NCI-H2107 (cell line): ENCODE data around the gene HOXB1.

Source experiments
- DNase-seq: peaks from one replicate; lab custom pipeline; 2025; lab: John Stamatoyannopoulos, UW

The HOXB1 gene

DNA sequence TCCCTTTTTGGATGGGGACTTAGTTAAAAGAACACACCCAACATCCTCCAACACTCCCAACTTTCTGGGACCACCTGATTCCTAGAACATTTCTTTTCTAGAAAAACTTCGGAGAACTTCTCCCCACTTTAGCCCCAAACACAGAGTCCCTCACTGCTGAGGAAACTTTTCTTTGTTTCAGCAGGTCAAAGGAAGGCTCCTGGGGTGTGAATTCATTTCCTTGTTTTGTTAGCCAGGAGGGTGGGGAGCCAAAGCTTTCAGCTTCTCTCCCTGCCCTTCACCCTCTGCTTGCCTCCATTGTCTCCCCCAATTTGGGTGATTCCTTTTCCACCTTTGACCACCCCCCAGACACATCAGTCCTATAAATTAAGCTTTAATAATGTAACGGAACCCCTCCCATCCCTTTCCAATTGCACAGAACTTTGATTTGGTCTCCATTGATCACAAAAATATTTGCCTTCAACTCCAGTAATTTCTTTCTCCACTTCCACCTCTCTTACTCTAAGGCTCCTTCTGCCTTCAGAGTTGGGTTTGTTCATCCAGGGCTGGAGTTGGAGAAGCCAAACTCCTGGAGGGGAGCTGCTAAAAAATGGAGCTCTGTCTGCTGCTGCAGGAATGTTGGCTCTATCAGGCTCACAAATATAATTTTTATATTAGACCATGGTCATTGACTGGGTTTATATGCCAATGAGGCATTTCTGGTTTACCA is 37.0 kb upstream of the HOXB1 start:
- no peak for DNase-seq

DNA sequence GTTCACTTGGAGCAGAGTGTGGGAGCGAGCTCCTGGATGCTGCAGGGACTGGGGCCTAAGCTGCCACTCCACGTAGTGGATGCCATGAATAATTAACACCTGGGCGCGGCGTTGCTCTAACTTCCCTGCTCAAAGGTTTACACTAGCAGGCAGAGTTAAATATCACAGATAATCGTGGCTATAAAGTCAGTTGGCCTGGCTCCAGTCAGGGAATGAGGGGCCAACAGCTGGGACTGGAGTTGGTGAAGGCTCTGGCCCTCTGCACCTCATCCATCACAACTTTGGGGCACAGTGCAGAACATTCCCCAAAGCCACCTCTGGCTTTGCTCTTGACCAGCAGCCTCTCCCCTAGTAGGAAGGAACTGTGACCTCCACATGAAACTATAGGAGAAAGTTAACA is 36.4 kb upstream of the HOXB1 start:
- no peak for DNase-seq

DNA sequence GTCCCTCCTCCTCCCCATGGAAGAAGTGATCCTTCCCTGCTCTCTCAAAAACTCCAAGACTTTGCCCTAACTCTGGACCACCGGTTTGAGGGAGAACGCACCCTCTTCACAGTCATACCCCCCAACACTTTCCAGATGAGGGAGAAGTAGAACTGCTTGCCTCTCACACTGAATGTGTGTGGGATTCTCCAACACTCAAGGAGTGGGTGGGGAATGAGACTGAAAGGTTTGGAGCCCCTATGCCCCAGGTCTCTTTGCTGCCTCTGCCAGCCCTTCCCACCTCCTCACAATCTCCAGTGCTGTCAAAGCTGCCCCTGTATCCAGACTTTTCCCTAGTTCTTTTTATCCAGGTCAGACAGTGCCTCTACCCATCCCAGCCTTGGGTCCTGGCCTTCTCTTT is 35.9 kb upstream of the HOXB1 start:
- no peak for DNase-seq

DNA sequence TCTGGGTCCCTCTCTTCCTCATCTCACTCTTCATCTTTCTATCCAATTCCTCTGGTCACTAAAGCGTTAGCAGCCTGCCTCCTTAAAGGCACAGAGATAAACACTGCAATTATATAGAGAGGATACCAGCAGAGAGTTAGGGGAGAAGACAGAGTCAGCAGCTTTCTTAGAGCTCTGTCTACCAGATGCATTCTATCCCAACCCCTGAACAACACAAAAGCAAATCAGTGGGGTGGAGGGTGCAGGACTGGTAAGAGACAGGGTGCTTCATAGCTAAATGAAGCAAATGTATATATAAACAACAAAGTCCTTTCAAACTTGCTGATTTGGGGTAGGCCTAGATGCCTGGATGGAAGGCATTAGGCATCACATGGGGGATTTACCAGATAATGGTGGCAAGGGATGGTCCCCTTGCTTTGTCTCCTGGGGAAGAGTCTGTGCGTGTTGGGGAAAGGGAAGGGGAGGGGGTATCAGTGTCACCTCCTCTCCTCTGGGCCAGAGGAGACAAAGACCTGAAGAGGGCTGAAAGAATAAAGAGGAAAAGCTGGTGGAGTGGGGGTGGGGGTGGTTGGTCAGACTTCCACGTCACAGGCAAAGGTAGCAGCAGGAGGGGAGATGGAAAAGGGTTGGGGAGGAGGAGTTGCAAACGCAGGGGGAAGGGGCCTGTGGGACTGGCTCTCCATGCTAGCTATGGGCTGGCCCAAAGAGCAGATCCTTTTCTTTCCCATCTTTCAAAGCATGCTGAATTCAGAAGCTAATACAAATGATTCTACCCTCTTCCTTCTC is 35.3 kb upstream of the HOXB1 start:
- DNase-seq, result no peak

DNA sequence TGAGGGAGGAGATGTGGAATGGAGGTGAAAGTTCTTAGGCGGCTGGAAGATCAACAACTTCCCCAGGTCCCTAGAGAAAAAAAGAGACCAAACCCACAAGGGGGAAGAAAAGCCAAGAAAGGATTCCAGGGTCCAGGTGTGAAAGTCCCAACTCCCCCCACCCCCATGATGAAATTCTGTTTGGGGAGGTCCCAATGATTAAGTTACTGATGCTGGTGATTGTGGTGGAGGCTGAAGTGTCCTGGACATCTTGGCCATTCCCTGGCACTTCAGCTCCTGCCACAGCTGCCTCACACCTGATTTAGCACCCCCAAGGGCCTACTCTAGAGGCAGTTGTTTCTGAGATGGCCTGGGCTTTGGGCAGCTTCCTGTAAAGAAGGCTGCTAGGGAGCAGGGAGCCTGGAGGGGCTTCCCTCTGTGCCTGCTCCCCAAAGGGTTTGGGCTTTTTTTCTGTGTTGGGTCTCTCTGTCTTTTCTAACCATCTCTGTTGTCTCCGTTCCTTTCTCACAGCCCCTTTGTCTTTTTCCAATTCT is 34.3 kb upstream of the HOXB1 start:
- no peak for DNase-seq

DNA sequence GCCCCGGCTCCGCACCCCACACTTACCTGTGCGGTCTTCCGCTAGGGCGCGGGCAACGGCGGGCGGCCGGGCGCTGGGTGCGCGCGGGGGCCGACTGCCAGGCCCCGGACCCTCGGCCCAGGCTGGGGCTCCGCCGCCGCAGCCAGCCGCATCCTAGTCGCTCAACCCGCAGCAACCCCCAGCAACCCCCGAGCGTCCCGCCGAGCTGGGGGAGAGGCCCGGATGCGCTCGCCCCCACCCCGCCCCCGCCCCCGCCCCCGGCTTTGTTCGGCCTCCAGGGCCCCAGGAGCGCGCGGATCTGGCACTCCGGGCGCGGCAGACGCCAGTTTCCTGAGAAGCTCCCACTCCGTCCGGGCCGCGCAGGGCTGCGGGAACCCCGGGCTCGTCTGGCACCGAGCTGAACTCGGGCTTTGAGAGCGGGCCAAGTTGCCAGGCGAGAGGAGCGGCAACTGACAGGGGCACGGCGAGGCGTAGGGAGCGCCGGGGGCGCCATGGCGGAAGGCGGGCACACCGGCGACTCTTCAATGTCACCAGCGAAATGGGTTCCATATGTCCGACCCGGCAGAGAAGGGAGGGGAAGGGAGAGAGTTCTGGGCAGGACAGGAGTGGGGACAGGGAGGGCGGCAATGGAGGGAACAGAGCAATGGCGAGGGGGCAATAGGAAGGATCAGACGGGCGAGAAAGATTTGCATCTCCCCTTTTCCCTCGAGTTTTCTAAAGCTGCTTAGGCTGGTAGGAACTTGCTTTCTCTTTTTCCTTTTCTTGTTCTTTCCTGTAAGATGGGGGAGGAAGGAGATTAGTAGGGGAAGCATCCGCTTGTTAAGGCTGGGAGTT is 33.6 kb upstream of the HOXB1 start:
- DNase-seq, result no peak

DNA sequence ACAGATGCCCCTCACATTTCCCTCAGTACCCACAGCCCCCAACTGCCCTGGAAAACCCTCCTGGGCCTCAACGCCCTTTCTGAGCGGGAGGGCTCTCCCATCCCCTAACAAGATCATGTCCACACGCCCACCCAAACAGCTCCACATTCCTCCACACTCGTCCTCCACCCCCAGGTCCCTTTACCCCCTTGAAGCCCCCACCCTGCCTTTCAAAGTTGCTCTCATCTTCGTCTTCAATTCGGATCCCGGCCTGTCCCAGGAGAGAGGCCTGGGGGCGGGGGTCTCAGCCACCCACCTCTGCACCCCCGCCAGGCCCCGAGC is 33.0 kb upstream of the HOXB1 start:
- no peak for DNase-seq

DNA sequence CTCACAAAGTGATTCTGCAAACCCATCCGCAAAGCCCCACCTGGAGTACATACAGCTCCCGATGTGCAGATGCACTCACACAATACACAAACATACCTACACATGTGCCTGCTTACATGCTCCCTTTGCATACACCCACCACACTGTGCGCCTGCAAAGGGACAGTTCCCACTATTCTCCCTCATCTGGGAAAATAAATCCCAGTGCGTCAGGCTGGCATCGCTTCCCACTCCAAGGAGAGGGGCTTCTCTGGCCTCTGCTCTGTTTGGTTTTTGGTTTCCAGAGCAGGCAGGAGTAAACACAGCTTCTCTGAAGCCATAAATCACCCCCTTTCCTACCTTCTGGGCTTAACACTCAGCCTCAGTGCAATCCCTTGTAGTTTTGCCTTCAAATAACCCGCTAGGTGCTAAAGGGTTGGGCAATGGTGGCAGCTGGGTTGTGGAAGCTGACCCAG is 32.6 kb upstream of the HOXB1 start:
- DNase-seq, result no peak

DNA sequence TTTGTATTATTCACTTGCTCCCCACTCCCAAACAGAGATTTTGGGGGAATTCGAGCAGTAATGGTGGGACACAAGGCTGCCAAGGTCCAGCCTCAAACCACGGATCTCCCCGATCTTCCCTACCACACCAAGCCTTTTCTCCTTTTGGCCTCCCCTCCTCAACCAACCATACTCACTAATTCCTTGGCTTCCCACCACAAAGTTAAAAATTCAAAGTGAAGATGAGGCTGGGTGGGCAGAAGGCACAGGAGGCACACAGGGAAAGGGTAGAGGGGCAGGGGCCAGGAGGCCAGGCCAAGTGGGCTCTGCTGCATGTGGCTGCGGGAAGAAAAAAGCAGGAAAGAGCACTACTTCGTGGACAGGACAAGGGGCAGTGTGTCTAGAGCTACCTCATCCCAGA is 32.1 kb upstream of the HOXB1 start:
- DNase-seq, result no peak

DNA sequence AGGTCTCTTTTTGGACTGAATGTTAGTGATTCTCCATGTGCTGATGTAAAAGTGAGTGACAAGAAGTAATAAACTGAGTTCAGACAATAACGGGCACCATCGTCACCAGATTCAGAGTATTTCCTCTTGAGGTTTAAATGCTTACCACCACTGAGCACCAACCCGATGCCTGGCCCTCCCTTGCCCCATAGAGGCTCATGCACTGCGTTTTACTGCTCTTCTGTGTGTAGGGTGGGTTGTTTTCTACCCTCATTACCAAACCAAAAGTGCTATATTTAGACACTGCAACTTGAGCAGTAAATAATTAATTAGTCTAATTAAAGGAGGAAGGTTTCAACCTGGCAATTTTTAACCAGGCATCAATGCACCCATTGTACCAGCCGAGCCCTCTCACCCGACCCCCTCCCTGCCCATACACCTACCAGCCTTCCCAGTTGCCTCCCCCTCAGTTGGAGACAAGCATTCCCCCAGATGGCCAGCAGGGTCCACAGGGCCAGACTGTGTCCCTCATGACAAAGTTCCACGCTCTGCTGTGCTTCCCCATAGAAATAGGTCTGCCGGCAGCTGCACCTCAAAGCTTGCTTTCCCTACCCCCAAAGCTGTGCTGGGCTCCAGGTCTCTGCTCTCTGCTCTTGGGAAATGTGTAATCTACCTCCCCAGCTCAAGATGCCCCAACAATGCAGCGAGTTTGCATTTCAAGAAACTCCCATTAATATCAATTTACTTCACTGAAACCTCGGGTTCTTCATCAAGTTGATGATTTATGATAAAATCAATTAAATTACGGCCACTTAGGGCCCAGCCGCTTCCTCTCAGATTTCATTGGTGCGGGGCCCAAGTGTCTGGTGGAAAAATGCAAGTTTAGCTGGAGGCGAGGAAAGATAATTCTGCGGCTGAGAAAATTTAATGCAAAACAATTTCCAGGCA is 31.3 kb upstream of the HOXB1 start:
- no peak for DNase-seq

DNA sequence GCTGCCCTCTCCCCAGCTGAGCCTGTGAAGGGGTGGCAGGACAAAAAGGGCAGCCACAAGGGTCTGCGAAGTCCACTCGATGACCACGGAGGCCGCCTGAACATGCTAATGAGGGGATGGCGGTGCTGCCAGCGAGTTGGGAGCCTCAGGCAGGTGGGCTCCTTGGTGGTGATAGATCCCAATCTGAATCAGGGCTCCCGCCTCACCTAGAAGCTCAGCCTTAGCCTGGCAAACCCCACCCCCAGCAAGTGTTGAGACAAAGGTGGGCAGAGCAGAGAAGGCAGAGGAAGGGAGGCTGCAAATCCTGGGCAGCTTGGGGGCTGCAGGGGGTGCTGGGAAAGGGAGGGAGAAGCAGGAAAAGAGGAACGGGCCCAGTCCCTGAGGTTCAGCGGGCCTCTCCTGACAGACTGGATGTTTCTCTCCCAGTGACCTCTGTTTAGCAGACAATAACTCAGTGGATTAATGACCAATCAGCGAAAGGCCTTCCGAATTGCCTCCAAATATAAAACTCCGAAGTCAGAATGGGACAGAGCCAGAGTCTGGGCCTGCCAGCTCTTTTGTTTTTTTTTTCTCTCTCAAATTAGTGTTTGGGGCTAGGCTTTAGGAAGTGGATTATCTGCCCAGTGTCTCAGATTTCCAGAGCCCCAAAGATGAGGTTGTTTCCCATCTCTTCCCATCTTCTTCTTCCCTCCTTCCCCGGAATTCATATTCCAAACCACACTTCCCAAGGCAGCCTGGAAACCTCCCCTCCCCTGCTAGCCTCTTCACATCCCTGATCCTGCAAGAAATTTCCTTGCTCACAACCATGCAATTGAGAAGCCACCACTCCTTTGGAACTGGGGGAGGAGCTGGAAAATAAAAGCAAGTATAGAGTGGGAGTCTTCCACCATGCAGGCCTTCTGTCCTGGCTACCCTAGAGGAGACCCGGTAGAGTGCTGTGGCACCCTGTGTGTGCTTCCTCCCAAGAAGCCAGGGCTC is 29.3 kb upstream of the HOXB1 start:
- DNase-seq, result no peak

DNA sequence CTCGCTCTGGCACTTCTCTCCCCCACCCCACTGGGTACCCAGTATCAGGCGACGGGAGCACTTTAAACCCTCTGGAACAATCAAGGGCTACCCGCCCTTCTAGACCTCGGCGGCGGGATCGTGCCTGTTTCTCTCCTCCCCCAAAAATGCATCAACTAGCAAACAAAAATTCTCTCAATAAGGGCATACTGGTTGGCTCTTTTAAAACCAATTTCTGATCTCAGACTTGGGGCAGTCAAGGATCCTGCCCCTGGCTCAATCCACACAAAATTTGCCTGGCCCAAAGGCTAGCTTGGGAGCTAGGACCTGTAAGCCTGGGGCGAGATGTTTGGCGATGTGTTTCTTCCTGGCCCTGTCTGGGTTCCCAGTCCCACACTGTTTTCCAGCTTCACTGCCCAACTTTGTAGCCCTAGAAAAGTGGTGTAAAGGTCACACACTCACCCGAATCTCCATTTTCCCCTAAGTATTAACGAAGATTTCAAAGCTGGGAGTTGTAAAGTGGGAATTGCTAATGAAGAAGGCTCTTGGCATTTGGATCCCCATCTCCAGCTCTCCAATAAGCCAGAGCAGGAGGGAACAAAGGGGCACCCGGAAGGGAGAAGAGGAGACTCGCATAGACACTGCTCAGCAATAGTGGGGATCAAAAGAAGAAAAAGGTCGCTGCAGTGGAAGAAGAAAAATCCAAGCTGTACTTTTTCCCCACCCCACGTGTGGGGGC is 28.5 kb upstream of the HOXB1 start:
- DNase-seq, result no peak

DNA sequence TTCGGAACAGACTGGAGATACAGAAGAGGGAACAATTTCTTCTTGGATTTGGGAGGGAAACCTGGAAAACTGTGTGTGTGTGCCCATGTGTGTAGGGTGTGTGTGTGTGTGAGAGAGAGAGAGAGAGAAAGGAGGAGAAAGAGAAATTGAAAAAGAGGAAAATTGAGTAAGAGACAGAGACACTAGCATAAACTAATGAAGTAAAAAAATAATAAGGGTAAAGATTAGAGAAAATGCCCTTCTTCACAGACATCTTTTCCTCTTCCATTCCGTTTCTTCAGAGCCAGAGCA is 28.0 kb upstream of the HOXB1 start:
- no peak for DNase-seq

DNA sequence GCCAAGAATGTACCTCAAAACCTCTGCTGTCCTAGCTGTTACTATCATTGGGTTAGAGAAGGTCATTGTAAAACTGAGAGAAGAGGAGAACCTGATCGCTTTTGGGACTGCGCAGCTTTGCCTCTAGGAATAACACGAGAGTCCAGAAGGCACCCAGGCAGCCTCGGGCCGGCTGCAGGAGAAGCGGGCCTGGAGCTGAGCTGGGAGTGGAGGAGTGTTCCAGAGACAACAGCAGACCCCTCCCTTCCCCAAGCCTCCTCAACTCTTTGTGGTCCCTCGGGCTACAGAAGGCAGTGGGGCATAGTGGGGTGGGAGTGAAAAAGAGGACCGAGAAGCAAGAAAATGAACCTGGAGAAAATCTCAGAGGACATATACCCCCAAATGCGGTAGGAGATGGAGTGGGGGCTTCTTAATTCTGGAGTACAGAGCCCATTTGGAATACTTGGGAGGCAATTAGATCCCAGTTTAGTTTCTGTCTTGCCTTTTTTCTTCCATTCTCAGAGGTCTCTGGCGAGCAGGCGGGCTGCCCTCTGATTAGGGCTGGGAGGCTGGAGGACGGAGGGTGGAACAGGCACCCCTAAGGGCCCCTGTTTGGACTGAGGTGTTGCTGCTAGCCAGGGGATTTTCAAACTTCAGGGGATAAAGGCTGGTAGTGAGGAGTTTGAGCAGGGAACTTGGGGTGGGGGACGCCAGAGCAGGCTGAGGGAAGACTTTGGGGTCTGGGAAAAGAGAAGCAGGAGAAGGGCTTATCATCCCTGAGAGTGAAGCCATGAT is 27.4 kb upstream of the HOXB1 start:
- no peak for DNase-seq

DNA sequence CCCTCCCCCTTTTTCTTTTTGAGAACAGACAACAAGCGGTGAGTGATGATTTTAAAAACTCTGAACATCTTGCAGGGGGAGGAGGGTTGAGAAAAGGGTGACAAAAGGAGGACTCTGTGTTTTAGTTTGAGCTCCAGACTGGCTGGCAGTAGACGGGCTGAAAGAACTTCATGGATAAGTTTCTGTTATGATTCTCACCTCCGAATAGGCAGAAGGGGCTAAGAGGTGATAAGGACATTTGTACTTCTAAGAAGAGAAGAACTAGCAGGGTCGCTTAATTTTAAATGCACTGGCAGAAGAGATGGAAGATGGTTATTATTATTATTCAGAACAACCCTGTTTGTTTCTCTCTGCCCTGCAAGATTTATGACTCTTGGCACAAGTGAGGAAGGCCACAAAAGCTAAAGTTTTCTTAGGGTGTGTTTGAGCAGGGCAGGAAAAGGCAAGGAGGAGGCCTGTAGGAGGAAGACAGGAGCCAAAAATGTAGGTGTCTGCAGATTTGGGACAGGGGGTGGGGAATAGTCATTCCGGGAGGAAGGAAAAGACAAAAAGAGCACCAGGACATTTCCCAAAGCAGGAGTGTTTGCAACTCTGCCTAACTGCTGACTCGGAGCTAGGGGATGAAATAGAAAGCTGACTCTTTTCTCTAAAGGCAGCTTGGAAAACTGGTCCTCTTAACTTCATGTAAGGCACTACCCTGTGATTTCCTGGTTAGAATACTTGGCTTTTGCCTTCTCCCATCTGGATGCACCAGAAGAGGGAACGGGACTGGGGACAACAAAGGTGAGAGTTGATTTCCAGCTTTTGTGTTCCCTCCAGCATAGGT is 26.0 kb upstream of the HOXB1 start:
- no peak for DNase-seq

DNA sequence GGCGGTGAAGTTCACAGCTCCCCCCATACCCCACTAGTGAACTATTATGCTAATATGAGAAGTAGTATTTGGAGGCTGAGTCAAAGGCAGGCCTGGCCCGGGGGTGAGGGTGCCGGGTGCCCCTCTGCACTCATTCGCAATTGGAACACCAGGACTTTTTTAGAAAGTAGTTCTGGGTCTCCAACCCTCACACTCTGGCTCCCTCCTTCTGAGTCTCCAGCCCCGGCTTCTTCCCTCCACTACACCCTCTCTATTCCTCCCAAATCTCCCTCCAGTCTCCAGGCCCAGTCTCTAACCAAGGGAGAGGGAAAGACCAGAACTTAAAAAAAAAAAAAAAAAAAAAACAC is 25.4 kb upstream of the HOXB1 start:
- no peak for DNase-seq

DNA sequence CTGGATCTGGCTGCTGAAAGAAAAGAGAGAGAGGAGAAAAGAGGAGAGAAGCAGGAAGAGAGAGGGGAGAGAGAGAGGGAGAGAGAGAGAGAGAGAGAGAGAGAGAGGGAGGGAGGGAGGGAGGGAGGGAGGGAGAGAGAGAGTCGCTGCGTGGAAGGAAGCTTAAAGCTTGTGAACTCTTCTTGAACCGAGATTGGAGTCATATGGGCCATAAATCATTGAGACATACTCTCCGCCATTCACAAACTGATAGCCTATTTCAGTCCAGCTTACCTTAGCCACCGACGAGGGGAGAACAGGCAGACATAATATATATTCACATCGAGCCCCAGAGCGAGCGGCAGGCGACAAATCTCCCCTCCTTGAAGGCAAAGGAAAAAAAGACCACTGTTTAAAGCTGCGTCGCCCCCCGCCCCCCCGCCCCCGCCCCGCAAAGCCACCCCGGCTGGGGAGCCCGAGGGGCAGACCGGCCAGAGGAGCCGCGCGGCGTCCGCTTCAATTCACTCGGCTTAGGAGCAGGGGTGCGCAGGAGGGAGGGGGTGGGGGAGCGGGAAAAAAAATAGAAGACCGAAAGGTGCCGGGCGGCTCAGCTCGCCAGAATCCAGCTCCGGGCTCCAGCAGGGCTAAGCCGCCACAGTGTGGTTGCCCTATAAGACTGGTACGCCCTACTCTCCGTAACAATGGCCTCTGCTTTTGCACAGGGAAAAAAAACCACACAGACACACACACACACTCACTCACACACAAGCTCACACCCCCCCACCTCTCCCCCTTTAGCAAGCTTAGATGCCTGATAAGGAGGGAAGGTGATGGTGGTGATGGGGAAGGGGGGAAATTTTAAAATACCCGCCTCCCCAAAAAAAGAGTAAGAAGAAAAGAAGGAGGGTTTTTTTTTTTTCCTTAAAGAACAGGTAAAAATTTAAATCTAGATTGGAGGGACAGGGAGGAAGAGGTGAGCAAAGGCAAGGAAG is 24.7 kb upstream of the HOXB1 start:
- peak; percentile 46 for DNase-seq
